Testis (tissue), 3 donors: Measurements from ENCODE around the gene TEAD1. TPM values are rescaled to one million over a fixed set of nuclear protein-coding genes. Genes with fewer than 3 reads are reported as not detected.

Experiments
- DNase-seq: peaks from one replicate; pipeline ENCODE4 v3.0.0-alpha.2; 2019
- H3K27ac ChIP-seq, 2 donors: fragments of 200-600 bp; sonication (generic); one replicate each; pipeline ENCODE4 v1.5.1; 2019
- H3K27me3 ChIP-seq: fragments of 200-600 bp; sonication (generic); one replicate; pipeline ENCODE4 v1.5.1; 2019
- H3K36me3 ChIP-seq: fragments of 200-600 bp; sonication (generic); one replicate; pipeline ENCODE4 v1.5.1; 2017; ENCODE audit warnings: low read depth; ENCODE audit errors: missing control alignments
- H3K4me1 ChIP-seq: fragments of 200-600 bp; sonication (generic); one replicate; pipeline ENCODE4 v1.5.1; 2019
- H3K4me3 ChIP-seq, 2 donors: fragments of 200-600 bp; sonication (generic); one replicate each; pipeline ENCODE4 v1.5.1; 2017 to 2019
- H3K9me3 ChIP-seq: fragments of 200-600 bp; sonication (generic); one replicate; pipeline ENCODE4 v1.5.1; 2017
- CTCF ChIP-seq, 3 experiments: fragments of 450-650 bp in 2 of 3; fragments of 200-600 bp in 1 of 3; sonication (generic) in 1 of 3; IDR thresholded peaks; one replicate each; pipeline ENCODE4 v1.5.1; 2016 to 2019; ENCODE audit warnings: antibody characterized with exemption in 3 of 3, mild to moderate bottlenecking in 2 of 3, moderate library complexity in 1 of 3
- POLR2A ChIP-seq: fragments of 450-650 bp; IDR thresholded peaks from one replicate; pipeline ENCODE4 v1.6.1; 2017; ENCODE audit warnings: antibody characterized with exemption, mild to moderate bottlenecking, moderate library complexity
- WGBS, 2 donors: methylation state at CpG; one replicate each; pipeline ENCODE4 v1.1.5; 2018; 5-methylcytosine and 5-hydroxymethylcytosine counted together
- intact Hi-C: fragments of 100-400 bp; cut with DNase I; formaldehyde crosslinking; loops from one replicate; pipeline ENCODE4 v1.15.1; 2023; ENCODE audit warnings: low total_unique reads
- polyA plus RNA-seq: library from polyadenylated mRNA; stranded (reverse); fragments of 350-450 nt; fragmentation: Illumina TruSeq; extraction: RNeasy Lipid Tissue Mini Kit (QIAGEN cat#74804); gene quantifications from one replicate; pipeline ENCODE4 v1.2.3, GENCODE V29; 2014; ENCODE audit warnings: low read depth, low replicate concordance; ENCODE audit not compliant: insufficient read depth
- total RNA-seq, 2 donors: library from RNA; depleted of rRNA; stranded (reverse); fragments of >200 nt; gene quantifications; one replicate each; pipeline ENCODE4 v1.2.3, GENCODE V29; 2016

Gene TEAD1
- total and polyA plus RNA-seq, 3 donors from 2014 or later = 24.6 to 78.1 (median 63.5) TPM

GRCh38 chr11:12695873-12696272, 21.7 kb downstream of the TEAD1 start:
- no peak for DNase-seq
- peaks cover 24% of the 10 kb centered on the region for H3K4me1 ChIP-seq
- no peaks in the 10 kb centered on the region for H3K36me3 ChIP-seq
- no peak overlapping the region for H3K4me3 ChIP-seq
- H3K27me3 ChIP-seq = no peaks in the 10 kb centered on the region
- H3K27ac ChIP-seq = no peak overlapping the region
- no peaks in the 10 kb centered on the region for H3K9me3 ChIP-seq
- intact Hi-C loops = no loop called here
- 87 to 88% methylated on average over 3 of the region's 3 CpGs for WGBS, 2 donors
- TF ChIP-seq CTCF (IDR thresholded peaks at IDR 0.05) (no peak), POLR2A (no peak)

- Histone ChIP-seq H3K9me3 (no peaks in the 10 kb centered on the region), H3K36me3 (no peaks in the 10 kb centered on the region), H3K4me3 (no peak overlapping the region), H3K4me1 (peaks cover 28% of the 10 kb centered on the region), H3K27me3 (no peaks in the 10 kb centered on the region), H3K27ac (no peak overlapping the region)
- intact Hi-C loops = no loop called here
- TF ChIP-seq CTCF (IDR thresholded peaks at IDR 0.05) = no peak
- TF ChIP-seq POLR2A = no peak
- WGBS, 2 donors = 88 to 93% methylated on average over 4 to 5 of the region's 5 CpGs
- no peak for DNase-seq
These were observed 22.8 kb downstream of the TEAD1 start for GRCh38 chr11:12696911-12697581.

GRCh38 chr11:12698048-12698447, 23.8 kb downstream of the TEAD1 start:
- DNase-seq = no peak
- 84% methylated on average over 5 of the region's 5 CpGs for WGBS, 2 donors
- intact Hi-C loops = no loop called here
- Histone ChIP-seq H3K4me1 (peaks cover 18% of the 10 kb centered on the region), H3K36me3 (no peaks in the 10 kb centered on the region), H3K9me3 (no peaks in the 10 kb centered on the region), H3K27ac (no peak overlapping the region), H3K4me3 (no peak overlapping the region), H3K27me3 (no peaks in the 10 kb centered on the region)
- TF ChIP-seq POLR2A (no peak), CTCF (IDR thresholded peaks at IDR 0.05) (no peak)

GRCh38 chr11:12701811-12702592, 27.8 kb downstream of the TEAD1 start:
- TF ChIP-seq POLR2A (no peak), CTCF (IDR thresholded peaks at IDR 0.05) (no peak)
- WGBS, 2 donors = 73 to 75% methylated on average over 11 of the region's 11 CpGs

More at GRCh38 chr11:12701811-12702592, 27.8 kb downstream of the TEAD1 start:
- Histone ChIP-seq H3K27ac (no peak overlapping the region), H3K27me3 (no peaks in the 10 kb centered on the region), H3K4me3 (no peak overlapping the region), H3K36me3 (no peaks in the 10 kb centered on the region), H3K4me1 (peaks cover 4% of the 10 kb centered on the region), H3K9me3 (no peaks in the 10 kb centered on the region)
- intact Hi-C loops = no loop called here
- DNase-seq = no peak
